Kidney epithelial cell (primary cell): ENCODE measurements around the gene MVK. TPM values are rescaled to one million over a fixed set of nuclear protein-coding genes. Genes with fewer than 3 reads are reported as not detected.

Experiments used
- DNase-seq: peaks from one replicate; pipeline ENCODE4 v3.0.0-alpha.2; 2010; ENCODE audit warnings: low read depth
- H3K27me3 ChIP-seq: 2 replicates; pipeline ENCODE4 v1.6.0; 2011; ENCODE audit warnings: low read length; ENCODE audit not compliant: control insufficient read depth, insufficient read depth
- H3K36me3 ChIP-seq: 2 replicates; pipeline ENCODE4 v1.5.1; 2011; ENCODE audit warnings: low read length; ENCODE audit not compliant: control insufficient read depth, insufficient read depth
- H3K4me3 ChIP-seq: 2 replicates; pipeline ENCODE4 v1.5.1; 2011; ENCODE audit warnings: low read depth, mild to moderate bottlenecking, control low read depth, low read length
- CTCF ChIP-seq: IDR thresholded peaks from 2 replicates; pipeline ENCODE4 v1.5.1; 2011; ENCODE audit warnings: mild to moderate bottlenecking, moderate library complexity, low read length, control low read depth, inconsistent platforms; ENCODE audit not compliant: insufficient read depth, poor library complexity, severe bottlenecking
- total RNA-seq: library from RNA; depleted of rRNA; stranded (reverse); fragments of >200 nt; gene quantifications from 2 replicates; pipeline ENCODE4 v1.2.3, GENCODE V29; 2015

Gene MVK
- total RNA-seq, 1 donor from 2014 or later = 25.4 TPM

GRCh38 chr12:109563291-109564284, 10.0 kb upstream of the MVK start:
- Histone ChIP-seq H3K4me3 (no peak overlapping the region), H3K36me3 (no peaks in the 10 kb centered on the region), H3K27me3 (no peaks in the 10 kb centered on the region)
- no peak for DNase-seq
- TF ChIP-seq CTCF = no peak

GRCh38 chr12:109566424-109566823, 7.2 kb upstream of the MVK start:
- no peaks in the 10 kb centered on the region for H3K36me3 ChIP-seq
- H3K27me3 ChIP-seq = no peaks in the 10 kb centered on the region
- no peak for DNase-seq
- no peak for TF ChIP-seq CTCF
- H3K4me3 ChIP-seq = no peak overlapping the region

- TF ChIP-seq CTCF = no peak
These were observed 6.3 kb upstream of the MVK start for GRCh38 chr12:109567296-109567695.

GRCh38 chr12:109567967-109568366, 5.6 kb upstream of the MVK start:
- no peaks in the 10 kb centered on the region for H3K27me3 ChIP-seq
- TF ChIP-seq CTCF = no peak
- H3K36me3 ChIP-seq = no peaks in the 10 kb centered on the region
- no peak for DNase-seq
- H3K4me3 ChIP-seq = no peak overlapping the region

More at GRCh38 chr12:109567296-109567695, 6.3 kb upstream of the MVK start:
- no peak for DNase-seq
- H3K4me3 ChIP-seq = no peak overlapping the region
- no peaks in the 10 kb centered on the region for H3K36me3 ChIP-seq
- H3K27me3 ChIP-seq = no peaks in the 10 kb centered on the region

- DNase-seq = no peak
- Histone ChIP-seq H3K27me3 (no peaks in the 10 kb centered on the region), H3K36me3 (no peaks in the 10 kb centered on the region), H3K4me3 (no peak overlapping the region)
- TF ChIP-seq CTCF = no peak
These were observed 5.1 kb upstream of the MVK start for GRCh38 chr12:109568486-109568885.
